ENCODE measurements around the gene IFT20.
A peak's percentile ranks its signal among the peaks of the same experiment; 100 is the strongest.
"Not testable (repeated sequence)": the region's sequence is repeated elsewhere in the genome, so short reads cannot be mapped to it uniquely, and the experiment has no call there.

IFT20 gene

GRCh38 chr17:28363776-28364650 is 28.7 kb upstream of the IFT20 start:
- DNase-seq = no peak

- no peak for DNase-seq
Observed at GRCh38 chr17:28363186-28363585, 27.9 kb upstream of the IFT20 start.

- DNase-seq = no peak
Observed at GRCh38 chr17:28357901-28358197, 22.6 kb upstream of the IFT20 start.

- DNase-seq = peak; percentile 98
Observed at GRCh38 chr17:28357061-28357900, 22.0 kb upstream of the IFT20 start, which contains the start of gene POLDIP2. TSS of gene POLDIP2 (minus strand) at chr17:28357527. CDS start at chr17:28357448, 79 bp downstream.

GRCh38 chr17:28350271-28350670 is 15.0 kb upstream of the IFT20 start:
- DNase-seq = no peak

GRCh38 chr17:28348979-28349378 is 13.7 kb upstream of the IFT20 start:
- no peak for DNase-seq

GRCh38 chr17:28347261-28347891 is 12.1 kb upstream of the IFT20 start:
- no peak for DNase-seq

- DNase-seq = peak; percentile 38
Observed at GRCh38 chr17:28346746-28347246, 11.5 kb upstream of the IFT20 start.

- DNase-seq = no peak
Observed at GRCh38 chr17:28346199-28346580, 10.9 kb upstream of the IFT20 start.

GRCh38 chr17:28345419-28346198 is 10.3 kb upstream of the IFT20 start:
- no peak for DNase-seq

- DNase-seq = no peak
Observed at GRCh38 chr17:28344435-28344901, 9.2 kb upstream of the IFT20 start.

- no peak for DNase-seq
Observed at GRCh38 chr17:28344011-28344410, 8.7 kb upstream of the IFT20 start.

- DNase-seq = no peak
Observed at GRCh38 chr17:28343491-28343932, 8.2 kb upstream of the IFT20 start.

- DNase-seq = no peak
Observed at GRCh38 chr17:28342313-28342712, 7.0 kb upstream of the IFT20 start.

- DNase-seq = no peak
Observed at GRCh38 chr17:28341516-28341915, 6.2 kb upstream of the IFT20 start.

- DNase-seq = no peak
Observed at GRCh38 chr17:28340374-28340773, 5.1 kb upstream of the IFT20 start.

- no peak for DNase-seq
Observed at GRCh38 chr17:28339431-28339830, 4.2 kb upstream of the IFT20 start.

- DNase-seq = not testable (repeated sequence)
Observed at GRCh38 chr17:28338769-28339212, 3.5 kb upstream of the IFT20 start.

- peak; percentile 26 for DNase-seq
Observed at GRCh38 chr17:28338056-28338768, 2.9 kb upstream of the IFT20 start.

- DNase-seq = peak; percentile 85
Observed at GRCh38 chr17:28335959-28336871, 943 bp upstream of the IFT20 start.
